H1 (cell line): ENCODE results near the gene SLC30A2. TPM values are rescaled to one million over a fixed set of nuclear protein-coding genes. Genes with fewer than 3 reads are reported as not detected.

Experiments
- CEBPB ChIP-seq: IDR thresholded peaks from 2 replicates; pipeline ENCODE4 v1.6.1; 2012; ENCODE audit warnings: low read depth, low read length
- RFX5 ChIP-seq: IDR thresholded peaks from 2 replicates; pipeline ENCODE4 v1.6.1; 2011; ENCODE audit warnings: low read depth, low read length, improper control_type of control experiment, borderline replicate concordance
- SIRT6 ChIP-seq: IDR thresholded peaks from one replicate; pipeline ENCODE4 v1.7.1; 2012; ENCODE audit warnings: low read length, inconsistent platforms
- TBP ChIP-seq: IDR thresholded peaks from 2 replicates; pipeline ENCODE4 v1.6.1; 2011; ENCODE audit warnings: low read depth, low read length, improper control_type of control experiment
- TEAD4 ChIP-seq: IDR thresholded peaks from 2 replicates; pipeline ENCODE4 v1.6.1; 2012; ENCODE audit warnings: low read depth, low read length, inconsistent platforms, mixed read lengths
- ZNF274 ChIP-seq: IDR thresholded peaks from 2 replicates; pipeline ENCODE4 v1.7.0; 2012; ENCODE audit warnings: low read length, borderline replicate concordance; ENCODE audit errors: extremely low read depth
- polyA plus RNA-seq, 7 experiments: library from polyadenylated mRNA; depleted of rRNA in 3 of 7; stranded (reverse) in 5 of 7; unstranded in 2 of 7; fragments of >200 nt in 5 of 7; fragments of 200-250 nt in 2 of 7; gene quantifications; 1 replicate in 5 of 7; 2 replicates in 1 of 7; 4 replicates in 1 of 7; pipeline versions ENCODE4 v1.2.1 to v1.2.3, GENCODE V29; 2011 to 2013; ENCODE audit warnings: missing spikeins in 2 of 7, mixed read lengths in 2 of 7
- total RNA-seq: library from RNA; stranded (reverse); fragmentation: NEBNext Ultra II Directional; extraction: Animal tissue kit (Norgen Biotek cat#: 25700); gene quantifications from 2 replicates; pipeline ENCODE4 v1.2.1, GENCODE V29; 2021

SLC30A2 gene
- total and polyA plus RNA-seq, 2 of the 8 experiments (the other 6 are each of a cell fraction or from before 2014, with no cell fraction given), result 0.19 to 0.76 TPM

- TF ChIP-seq TEAD4 (no peak), TBP (no peak), RFX5 (no peak), CEBPB (no peak), ZNF274 (no peak), SIRT6 (no peak)
Observed at GRCh38 chr1:26036756-26037281, 9.1 kb downstream of the SLC30A2 start (continued).
